Endothelial cell of umbilical vein (primary cell): ENCODE data around the gene TEKTIP1. TPM values are rescaled to one million over a fixed set of nuclear protein-coding genes. Genes with fewer than 3 reads are reported as not detected.

Source experiments
- BruUV-seq: library from RNA; stranded (reverse); fragments of 400-500 nt; replicated peaks from 2 replicates; lab custom pipeline; 2021; lab: Mats Ljungman, UMichigan
- CTCF ChIA-PET: fragments of 300-600, 350-600 bp; sonication (Branson Sonifier 250); formaldehyde crosslinking; loops from one replicate; lab custom pipeline; 2021; ENCODE audit warnings: antibody characterized with exemption, inconsistent platforms; lab: Charles Lee
- POLR2A ChIA-PET: fragments of 300-600, 350-600 bp; sonication (Branson Sonifier 250); formaldehyde crosslinking; loops from one replicate; lab custom pipeline; 2021; ENCODE audit warnings: antibody characterized with exemption, inconsistent platforms; lab: Charles Lee
- DNase-seq: peaks from one replicate; pipeline ENCODE4 v3.0.0-alpha.2; 2011; ENCODE audit warnings: low read depth, low spot score
- FAIRE-seq: peaks from 2 replicates; lab custom pipeline; 2011; peaks lifted over from hg19 to GRCh38; lab: Jason Lieb, UNC
- H2AFZ ChIP-seq: 2 replicates; pipeline ENCODE4 v1.6.0; 2012; ENCODE audit warnings: low read depth, low read length, control low read depth, inconsistent platforms
- H3K27ac ChIP-seq: 2 replicates; pipeline ENCODE4 v1.5.1; 2011; ENCODE audit warnings: low read depth, mild to moderate bottlenecking, control low read depth, low read length, moderate library complexity; ENCODE audit not compliant: insufficient read depth
- H3K27me3 ChIP-seq, 2 experiments: 2 replicates each; pipeline versions ENCODE4 v1.6.0 to v1.6.1; 2011; ENCODE audit warnings: low read length in 2 of 2, mixed read lengths in 1 of 2; ENCODE audit not compliant: control insufficient read depth in 2 of 2, insufficient read depth in 2 of 2
- H3K36me3 ChIP-seq, 2 experiments: 2 replicates in 1 of 2; 3 replicates in 1 of 2; pipeline ENCODE4 v1.5.1; 2011; ENCODE audit warnings: low read length in 2 of 2, mild to moderate bottlenecking in 1 of 2, moderate library complexity in 1 of 2; ENCODE audit not compliant: control insufficient read depth in 2 of 2, insufficient read depth in 2 of 2; ENCODE audit errors: extremely low read depth in 1 of 2
- H3K4me1 ChIP-seq: 3 replicates; pipeline ENCODE4 v1.5.1; 2011; ENCODE audit warnings: mild to moderate bottlenecking, low read length; ENCODE audit not compliant: control insufficient read depth, insufficient read depth; ENCODE audit errors: extremely low read depth
- H3K4me2 ChIP-seq: 2 replicates; pipeline ENCODE4 v1.6.1; 2011; ENCODE audit warnings: low read length, control low read depth, mixed read lengths; ENCODE audit not compliant: insufficient read depth
- H3K4me3 ChIP-seq, 3 experiments: fragments of 200-600 bp in 1 of 3; sonication (generic), shearing (Covaris generic) in 1 of 3; replicated peaks in 1 of 3; 2 replicates each; pipeline ENCODE4 v1.5.1; 2011 to 2016; ENCODE audit warnings: control low read depth in 3 of 3, low read length in 3 of 3, mild to moderate bottlenecking in 2 of 3, inconsistent platforms in 1 of 3, low read depth in 1 of 3, moderate library complexity in 1 of 3; ENCODE audit not compliant: insufficient read depth in 1 of 3
- H3K79me2 ChIP-seq: 2 replicates; pipeline ENCODE4 v1.6.0; 2012; ENCODE audit warnings: low read length, inconsistent platforms; ENCODE audit not compliant: control insufficient read depth, insufficient read depth
- H3K9ac ChIP-seq: replicated peaks from 2 replicates; pipeline ENCODE3; 2011; ENCODE audit warnings: low read length, control low read depth; ENCODE audit not compliant: insufficient read depth; ENCODE audit errors: extremely low read depth
- H3K9me1 ChIP-seq: replicated peaks from 3 replicates; pipeline ENCODE4 v1.6.0; 2011; ENCODE audit warnings: mild to moderate bottlenecking, low read length; ENCODE audit not compliant: control insufficient read depth, insufficient read depth; ENCODE audit errors: extremely low read depth
- H3K9me3 ChIP-seq: replicated peaks from 2 replicates; pipeline ENCODE4 v1.5.1; 2012; ENCODE audit warnings: low read length, inconsistent platforms; ENCODE audit not compliant: control insufficient read depth, insufficient read depth
- H4K20me1 ChIP-seq: replicated peaks from 2 replicates; pipeline ENCODE3; 2011; ENCODE audit warnings: mild to moderate bottlenecking, low read length; ENCODE audit not compliant: control insufficient read depth, insufficient read depth; ENCODE audit errors: extremely low read depth
- EZH2 ChIP-seq: IDR thresholded peaks from 2 replicates; pipeline ENCODE4 v1.6.1; 2012; ENCODE audit warnings: borderline replicate concordance, low read depth, mild to moderate bottlenecking, moderate library complexity, low read length, inconsistent platforms; ENCODE audit not compliant: severe bottlenecking
- FOS ChIP-seq: IDR thresholded peaks from 2 replicates; pipeline ENCODE4 v1.6.1; 2011; ENCODE audit warnings: mild to moderate bottlenecking, low read length, moderate library complexity, borderline replicate concordance; ENCODE audit not compliant: insufficient read depth
- GATA2 ChIP-seq: IDR thresholded peaks from 2 replicates; pipeline ENCODE4 v1.7.0; 2011; ENCODE audit warnings: low read depth, mild to moderate bottlenecking, moderate library complexity, mixed read lengths, low read length; ENCODE audit not compliant: insufficient read length, insufficient read depth
- JUN ChIP-seq: IDR thresholded peaks from 2 replicates; pipeline ENCODE4 v1.6.1; 2011; ENCODE audit warnings: borderline replicate concordance, low read depth; ENCODE audit not compliant: insufficient read length, insufficient read depth
- MYC ChIP-seq: IDR thresholded peaks from one replicate; pipeline ENCODE4 v1.6.1; 2011; ENCODE audit warnings: mild to moderate bottlenecking, low read depth, low read length
- POLR2A ChIP-seq: IDR thresholded peaks from 2 replicates; pipeline ENCODE4 v1.6.1; 2012; ENCODE audit warnings: low read depth, mild to moderate bottlenecking, control low read depth, low read length
- POLR2AphosphoS5 ChIP-seq: IDR thresholded peaks from 2 replicates; pipeline ENCODE4 v1.6.1; 2012; ENCODE audit warnings: low read depth, mild to moderate bottlenecking, control low read depth, low read length, moderate library complexity; ENCODE audit not compliant: insufficient read depth
- dilution Hi-C: fragments of 300-500 bp; cut with MboI; formaldehyde crosslinking; loops from one replicate; pipeline ENCODE4 v1.15.0; 2019; ENCODE audit warnings: low sequenced_read_pairs; ENCODE audit not compliant: extremely low pct_ligation_motif_present
- intact Hi-C: fragments of 100-400 bp; cut with micrococcal nuclease; formaldehyde crosslinking; loops from one replicate; pipeline ENCODE4 v1.10.0; 2022
- polyA plus RNA-seq, 4 experiments: library from polyadenylated mRNA; depleted of rRNA in 3 of 4; stranded (reverse) in 3 of 4; unstranded in 1 of 4; fragments of >200 nt; gene quantifications; 2 replicates each; pipeline versions ENCODE4 v1.2.1 to v1.2.3, GENCODE V29; 2011 to 2012; ENCODE audit warnings: missing spikeins in 1 of 4
- total RNA-seq: library from RNA; stranded (reverse); gene quantifications from 2 replicates; pipeline ENCODE4 v1.2.3, GENCODE V29; 2021
- TF ChIP-seq, protein P1 (sequence below): IDR thresholded peaks from 2 replicates; pipeline ENCODE4 v1.6.1; 2011; ENCODE audit not compliant: insufficient read depth, insufficient read length
- TF ChIP-seq, protein P2 (sequence below), 2 donors: IDR thresholded peaks; 1 replicate in 1 of 2; 2 replicates in 1 of 2; pipeline ENCODE4 v1.5.1; 2011; ENCODE audit warnings: low read length in 2 of 2, mild to moderate bottlenecking in 2 of 2, moderate library complexity in 2 of 2, control low read depth in 1 of 2, inconsistent platforms in 1 of 2, low read depth in 1 of 2; ENCODE audit not compliant: insufficient read depth in 1 of 2; ENCODE audit errors: extremely low read depth in 1 of 2

Gene TEKTIP1
- total and polyA plus RNA-seq, 2 donors (not counting 3 experiments of a cell fraction or from before 2014, with no cell fraction given), result 0.73 TPM; not detected in 1

DNA sequence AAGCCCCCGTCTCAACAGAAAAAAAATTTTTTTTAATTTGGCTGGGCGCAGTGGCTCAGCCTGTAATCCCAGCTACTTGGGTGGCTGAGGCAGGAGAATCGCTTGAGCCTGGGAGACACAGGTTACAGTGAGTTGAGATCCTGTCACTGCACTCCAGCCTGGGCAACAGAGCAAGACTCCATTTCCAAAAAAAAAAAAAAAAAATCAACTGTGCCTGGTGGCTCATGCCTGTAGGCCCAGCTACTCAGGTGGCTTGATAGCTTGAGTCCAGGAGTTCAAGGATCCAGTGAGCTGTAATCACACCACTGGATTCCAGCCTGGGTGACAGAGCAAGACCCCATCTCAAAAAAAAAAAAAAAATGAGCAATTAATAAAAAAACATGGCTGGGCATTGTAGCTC lies 37.2 kb upstream of the TEKTIP1 start:
- no peak overlapping the region for H2AFZ ChIP-seq
- intact Hi-C loops (no loop called here), dilution Hi-C loops (no loop called here)
- no peak overlapping the region for H3K4me3 ChIP-seq
- DNase-seq (no peak), FAIRE-seq (no peak)
- H3K9ac ChIP-seq, result no peak overlapping the region
- no peak overlapping the region for H3K27ac ChIP-seq
- ChIA-PET POLR2A (no interaction called here), CTCF (interaction anchor here (1.1 kb wide), 1 partner anchor 9 kb away, joined by 3 read pairs; no protein-coding TSS in a partner anchor)
- no peaks in the 10 kb centered on the region for H3K9me3 ChIP-seq
- no peak overlapping the region for H3K4me2 ChIP-seq
- H4K20me1 ChIP-seq, result no peaks in the 10 kb centered on the region
- BruUV-seq, result no TSS peak
- peaks cover 34% of the 10 kb centered on the region for H3K79me2 ChIP-seq
- H3K27me3 ChIP-seq, result no peaks in the 10 kb centered on the region
- H3K36me3 ChIP-seq, result peaks cover 0 to 1% of the 10 kb centered on the region in 2 experiments
- TF ChIP-seq JUN (no peak), FOS (no peak), EZH2 (no peak), MYC (no peak), GATA2 (no peak), POLR2A (no peak), POLR2AphosphoS5 (no peak)
- TF ChIP-seq, protein P1, sequence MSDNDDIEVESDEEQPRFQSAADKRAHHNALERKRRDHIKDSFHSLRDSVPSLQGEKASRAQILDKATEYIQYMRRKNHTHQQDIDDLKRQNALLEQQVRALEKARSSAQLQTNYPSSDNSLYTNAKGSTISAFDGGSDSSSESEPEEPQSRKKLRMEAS, result no peak
- TF ChIP-seq, protein P2, sequence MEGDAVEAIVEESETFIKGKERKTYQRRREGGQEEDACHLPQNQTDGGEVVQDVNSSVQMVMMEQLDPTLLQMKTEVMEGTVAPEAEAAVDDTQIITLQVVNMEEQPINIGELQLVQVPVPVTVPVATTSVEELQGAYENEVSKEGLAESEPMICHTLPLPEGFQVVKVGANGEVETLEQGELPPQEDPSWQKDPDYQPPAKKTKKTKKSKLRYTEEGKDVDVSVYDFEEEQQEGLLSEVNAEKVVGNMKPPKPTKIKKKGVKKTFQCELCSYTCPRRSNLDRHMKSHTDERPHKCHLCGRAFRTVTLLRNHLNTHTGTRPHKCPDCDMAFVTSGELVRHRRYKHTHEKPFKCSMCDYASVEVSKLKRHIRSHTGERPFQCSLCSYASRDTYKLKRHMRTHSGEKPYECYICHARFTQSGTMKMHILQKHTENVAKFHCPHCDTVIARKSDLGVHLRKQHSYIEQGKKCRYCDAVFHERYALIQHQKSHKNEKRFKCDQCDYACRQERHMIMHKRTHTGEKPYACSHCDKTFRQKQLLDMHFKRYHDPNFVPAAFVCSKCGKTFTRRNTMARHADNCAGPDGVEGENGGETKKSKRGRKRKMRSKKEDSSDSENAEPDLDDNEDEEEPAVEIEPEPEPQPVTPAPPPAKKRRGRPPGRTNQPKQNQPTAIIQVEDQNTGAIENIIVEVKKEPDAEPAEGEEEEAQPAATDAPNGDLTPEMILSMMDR (IDR thresholded peaks at IDR 0.05; ENCODE audit: extremely low read depth in 1 of 2, insufficient read depth in 1 of 2, low read depth in 1 of 2, low read length in 2 of 2), result no peak
- H3K4me1 ChIP-seq, result peaks cover 11% of the 10 kb centered on the region
- H3K9me1 ChIP-seq, result no peaks in the 10 kb centered on the region
